ENCODE measurements around the gene TENT4B. TPM values are rescaled to one million over a fixed set of nuclear protein-coding genes. Genes with fewer than 3 reads are reported as not detected.

The TENT4B gene
- 5.6 and 8.1 TPM in 2 replicates for total RNA-seq (ENCODE audit: low replicate concordance)

DNA sequence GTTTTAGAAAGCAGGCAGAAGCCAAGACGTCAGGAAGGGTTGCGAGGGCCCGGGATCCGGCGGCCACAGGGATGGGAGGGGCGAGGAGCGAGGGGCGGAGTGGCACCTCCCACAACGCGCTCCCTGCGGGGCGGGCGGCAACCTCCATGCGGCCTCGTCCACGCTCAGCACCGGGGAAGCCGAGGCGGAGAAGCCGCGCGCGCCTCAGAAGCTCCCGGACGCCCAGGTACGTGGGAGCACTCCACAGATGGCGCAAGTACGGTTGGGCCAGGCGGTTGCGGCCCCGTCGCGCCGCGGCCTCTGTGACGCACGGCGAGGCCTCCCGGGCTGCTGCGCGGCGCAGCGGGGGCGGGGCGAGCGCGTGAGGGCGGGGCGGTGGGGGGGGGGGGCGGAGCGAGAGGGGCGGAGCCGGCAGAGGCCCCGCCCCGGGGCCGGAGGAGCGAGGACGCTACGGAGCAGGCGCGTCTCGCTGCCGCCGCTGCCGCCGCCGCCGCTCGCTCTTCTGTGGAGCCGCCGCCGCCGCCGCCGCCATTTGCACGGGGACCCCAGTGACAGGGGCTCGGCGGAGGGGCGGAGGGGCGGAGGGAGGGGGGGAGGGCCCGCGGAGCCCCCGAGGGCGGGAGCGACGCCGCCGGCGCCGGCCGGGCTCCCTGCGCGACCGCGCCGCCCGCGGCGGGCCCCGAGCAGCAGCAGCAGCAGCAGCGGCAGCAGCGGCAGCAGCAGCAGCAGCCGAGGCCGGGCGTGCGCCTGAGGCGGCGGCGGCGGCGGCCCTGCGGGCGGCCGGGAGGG is at the start of gene TENT4B:
Gene TENT4B (plus strand): TSS at position 500 of the 789 bp plus-strand sequence. CDS start 316 bp downstream, outside the sequence.

DNA sequence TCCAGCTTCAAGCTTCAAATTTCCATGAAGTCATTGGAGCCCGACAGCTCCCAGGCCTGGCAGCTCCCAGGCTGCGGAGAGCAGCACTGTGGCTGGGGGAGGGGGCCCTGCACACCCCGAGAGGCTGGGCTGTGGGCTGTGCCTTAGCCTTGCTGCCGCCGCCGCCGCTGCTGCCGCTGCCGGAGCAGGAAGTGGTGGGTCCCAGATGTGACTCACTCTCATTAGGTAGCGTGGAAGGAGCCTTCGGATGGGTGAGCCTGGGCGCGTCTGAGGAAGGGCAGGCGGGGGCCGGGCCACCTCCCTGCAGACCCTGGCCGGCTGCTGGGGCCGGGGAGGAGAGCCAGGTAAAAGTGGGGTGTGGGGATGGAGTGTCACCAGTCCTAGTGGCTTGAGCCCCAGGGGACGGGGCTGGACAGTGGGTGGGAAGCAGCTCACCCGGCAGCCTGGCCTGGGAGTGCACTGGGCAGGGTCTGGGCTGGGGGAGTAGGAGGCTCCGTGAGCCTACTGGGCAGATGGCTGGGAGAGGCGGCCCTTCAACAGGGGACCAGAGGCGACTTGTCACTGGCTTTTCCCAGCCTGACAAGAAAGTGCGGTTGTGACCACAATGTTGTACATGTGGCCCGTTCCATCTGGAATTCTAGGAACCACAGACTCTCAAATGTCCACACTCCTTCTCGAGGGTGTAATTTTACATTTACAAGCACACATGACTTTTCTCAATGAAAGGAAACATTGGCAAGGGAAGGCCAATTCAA is 113.4 kb downstream of the TENT4B start, which contains the start of gene ADCY7:
Gene ADCY7 (plus strand): TSS at position 215 of the 755 bp plus-strand sequence. CDS start 21,629 bp downstream, outside the sequence.

Other genes with a start within 250 kb of the TENT4B start
- 22.5 and 26.9 TPM in 2 replicates for gene CNEP1R1, start 128.1 kb upstream of the TENT4B start, total RNA-seq (ENCODE audit: low replicate concordance)
- 11.1 and 18.9 TPM in 2 replicates for gene HEATR3, start 87.3 kb upstream of the TENT4B start, total RNA-seq (ENCODE audit: low replicate concordance)
- 46.2 and 113 TPM in 2 replicates for gene ADCY7, start 113.2 kb downstream of the TENT4B start, total RNA-seq (ENCODE audit: low replicate concordance)
- gene BRD7, start 215.7 kb downstream of the TENT4B start, total RNA-seq (ENCODE audit: low replicate concordance) = 21.2 and 37.1 TPM in 2 replicates

Measured in smooth muscle cell of the coronary artery (primary cell).